Measurements from ENCODE around the gene LCTL.

DNA sequence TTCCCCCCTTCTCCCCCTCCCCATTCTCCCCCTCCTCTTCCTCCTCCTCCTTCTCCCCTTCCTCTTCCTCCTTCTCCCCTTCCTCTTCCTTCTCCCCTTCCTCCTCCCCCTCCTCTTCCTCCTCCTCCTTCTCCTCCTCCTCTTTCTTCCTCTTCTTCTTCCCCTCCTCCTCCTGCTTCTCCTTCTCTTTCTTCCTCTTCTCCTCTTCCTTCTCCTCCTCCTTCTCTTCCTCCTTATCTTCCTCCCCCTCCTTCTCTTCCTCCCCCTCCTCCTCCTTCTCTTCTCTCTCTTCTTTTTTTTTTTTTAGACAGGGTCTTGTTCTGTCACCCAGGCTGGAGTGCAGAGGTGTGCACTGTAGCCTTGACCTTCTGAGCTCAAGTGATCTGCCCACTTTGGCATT is 21.2 kb upstream of the LCTL start:
- TF ChIP-seq RFX5 (IDR thresholded peaks at IDR 0.05; ENCODE audit: low read depth, low read length) = no peak
- TF ChIP-seq, protein P1, sequence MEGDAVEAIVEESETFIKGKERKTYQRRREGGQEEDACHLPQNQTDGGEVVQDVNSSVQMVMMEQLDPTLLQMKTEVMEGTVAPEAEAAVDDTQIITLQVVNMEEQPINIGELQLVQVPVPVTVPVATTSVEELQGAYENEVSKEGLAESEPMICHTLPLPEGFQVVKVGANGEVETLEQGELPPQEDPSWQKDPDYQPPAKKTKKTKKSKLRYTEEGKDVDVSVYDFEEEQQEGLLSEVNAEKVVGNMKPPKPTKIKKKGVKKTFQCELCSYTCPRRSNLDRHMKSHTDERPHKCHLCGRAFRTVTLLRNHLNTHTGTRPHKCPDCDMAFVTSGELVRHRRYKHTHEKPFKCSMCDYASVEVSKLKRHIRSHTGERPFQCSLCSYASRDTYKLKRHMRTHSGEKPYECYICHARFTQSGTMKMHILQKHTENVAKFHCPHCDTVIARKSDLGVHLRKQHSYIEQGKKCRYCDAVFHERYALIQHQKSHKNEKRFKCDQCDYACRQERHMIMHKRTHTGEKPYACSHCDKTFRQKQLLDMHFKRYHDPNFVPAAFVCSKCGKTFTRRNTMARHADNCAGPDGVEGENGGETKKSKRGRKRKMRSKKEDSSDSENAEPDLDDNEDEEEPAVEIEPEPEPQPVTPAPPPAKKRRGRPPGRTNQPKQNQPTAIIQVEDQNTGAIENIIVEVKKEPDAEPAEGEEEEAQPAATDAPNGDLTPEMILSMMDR (IDR thresholded peaks at IDR 0.05 in 2 of 3, conservative IDR thresholded peaks at IDR 0.05 in 1 of 3; ENCODE audit: control insufficient read depth in 2 of 3, extremely low read depth in 1 of 3, insufficient read depth in 1 of 3, low read depth in 3 of 3, low read length in 3 of 3) = no peak

Data from GM12878 (cell line).